Neural cell (in vitro differentiated cells): ENCODE measurements around the gene TPP1. TPM values are rescaled to one million over a fixed set of nuclear protein-coding genes. Genes with fewer than 3 reads are reported as not detected.

Experiments used
- H2AFZ ChIP-seq: fragments of 200-600, 300-800 bp; sonication (generic), shearing (Covaris generic); 2 replicates; pipeline ENCODE4 v1.6.0; 2014; ENCODE audit warnings: low read depth, mild to moderate bottlenecking, antibody characterized with exemption, low read length, moderate library complexity
- H3F3A ChIP-seq: fragments of 200-600 bp; shearing (Covaris generic); 2 replicates; pipeline ENCODE4 v1.6.1; 2016; ENCODE audit warnings: mild to moderate bottlenecking, moderate library complexity, mixed read lengths, antibody characterized with exemption, low read length; ENCODE audit not compliant: insufficient read depth, poor library complexity, severe bottlenecking
- H3K27ac ChIP-seq: fragments of 200-600, 300-800 bp; sonication (generic), shearing (Covaris generic); 2 replicates; pipeline ENCODE4 v1.5.1; 2014; ENCODE audit warnings: mild to moderate bottlenecking, low read length, moderate library complexity
- H3K27me3 ChIP-seq: fragments of 300-800, 200-600 bp; sonication (generic), shearing (Covaris generic); 2 replicates; pipeline ENCODE4 v1.6.0; 2014; ENCODE audit warnings: mild to moderate bottlenecking, low read depth, low read length, moderate library complexity; ENCODE audit not compliant: insufficient read depth
- H3K36me3 ChIP-seq: fragments of 300-800, 200-600 bp; sonication (generic), shearing (Covaris generic); 2 replicates; pipeline ENCODE4 v1.5.1; 2014; ENCODE audit warnings: mild to moderate bottlenecking, antibody characterized with exemption, low read length, moderate library complexity; ENCODE audit not compliant: insufficient read depth
- H3K4me2 ChIP-seq: fragments of 300-800, 200-600 bp; sonication (generic), shearing (Covaris generic); 2 replicates; pipeline ENCODE4 v1.6.0; 2014; ENCODE audit warnings: mild to moderate bottlenecking, low read length
- H3K4me3 ChIP-seq: fragments of 300-800, 200-600 bp; sonication (generic), shearing (Covaris generic); 2 replicates; pipeline ENCODE4 v1.5.1; 2014; ENCODE audit warnings: mild to moderate bottlenecking, low read length, moderate library complexity
- H3K79me2 ChIP-seq: fragments of 200-600 bp; shearing (Covaris generic); replicated peaks from 2 replicates; pipeline ENCODE4 v1.6.0; 2014; ENCODE audit warnings: mild to moderate bottlenecking, low read length, moderate library complexity; ENCODE audit not compliant: insufficient read depth
- H3K9ac ChIP-seq: fragments of 300-800, 200-600 bp; sonication (generic), shearing (Covaris generic); 2 replicates; pipeline ENCODE4 v1.6.1; 2016; ENCODE audit warnings: mild to moderate bottlenecking, low read length, mixed read lengths
- H3K9me2 ChIP-seq: fragments of 200-600 bp; shearing (Covaris generic); 2 replicates; pipeline ENCODE4 v1.6.1; 2016; ENCODE audit warnings: mild to moderate bottlenecking, low read length, mixed read lengths; ENCODE audit not compliant: insufficient read depth
- H3K9me3 ChIP-seq: fragments of 200-600, 300-800 bp; sonication (generic), shearing (Covaris generic); 2 replicates; pipeline ENCODE4 v1.6.1; 2016; ENCODE audit warnings: mild to moderate bottlenecking, mixed run types, low read length, moderate library complexity, mixed read lengths
- H4K20me1 ChIP-seq: fragments of 200-600 bp; shearing (Covaris generic); 2 replicates; pipeline ENCODE4 v1.6.1; 2016; ENCODE audit warnings: mild to moderate bottlenecking, mixed run types; ENCODE audit not compliant: insufficient read depth
- CTCF ChIP-seq: fragments of 450-650 bp; IDR thresholded peaks from 2 replicates; pipeline ENCODE4 v1.5.1; 2014; ENCODE audit warnings: antibody characterized with exemption, mild to moderate bottlenecking, moderate library complexity; ENCODE audit not compliant: poor library complexity, severe bottlenecking
- EP300 ChIP-seq: fragments of 450-650 bp; conservative IDR thresholded peaks from 2 replicates; pipeline ENCODE4 v1.6.1; 2014; ENCODE audit warnings: antibody characterized with exemption, mild to moderate bottlenecking, moderate library complexity; ENCODE audit not compliant: poor library complexity, severe bottlenecking
- EZH2 ChIP-seq: fragments of 200-600, 300-800 bp; shearing (Covaris generic), sonication (generic); IDR thresholded peaks from 2 replicates; pipeline ENCODE4 v1.6.1; 2014; ENCODE audit warnings: antibody characterized with exemption, low read length, borderline replicate concordance, mild to moderate bottlenecking; ENCODE audit not compliant: insufficient read depth, poor library complexity, severe bottlenecking
- MXI1 ChIP-seq: fragments of 450-650 bp; conservative IDR thresholded peaks from 2 replicates; pipeline ENCODE4 v1.6.1; 2014; ENCODE audit warnings: antibody characterized with exemption, mild to moderate bottlenecking; ENCODE audit not compliant: poor library complexity, severe bottlenecking
- POLR2AphosphoS5 ChIP-seq: IDR thresholded peaks from 2 replicates; pipeline ENCODE4 v1.6.1; 2012
- RAD21 ChIP-seq: fragments of 450-650 bp; conservative IDR thresholded peaks from 2 replicates; pipeline ENCODE4 v1.6.1; 2014; ENCODE audit warnings: antibody characterized with exemption, mild to moderate bottlenecking, moderate library complexity
- SMC3 ChIP-seq: fragments of 450-650 bp; conservative IDR thresholded peaks from 2 replicates; pipeline ENCODE4 v1.6.1; 2014; ENCODE audit warnings: antibody characterized with exemption, mild to moderate bottlenecking, moderate library complexity; ENCODE audit not compliant: poor library complexity
- TAF1 ChIP-seq: IDR thresholded peaks from 2 replicates; pipeline ENCODE4 v1.6.1; 2012; ENCODE audit warnings: low read depth
- polyA plus RNA-seq: library from polyadenylated mRNA; depleted of rRNA; stranded (reverse); fragments of >200 nt; gene quantifications from 2 replicates; pipeline ENCODE4 v1.2.3, GENCODE V29; 2014
- TF ChIP-seq, protein P1 (sequence below): IDR thresholded peaks from 2 replicates; pipeline ENCODE4 v1.6.1; 2012; ENCODE audit warnings: borderline replicate concordance

The TPP1 gene
- polyA plus RNA-seq, 1 donor from 2014 or later: 3.8 TPM

GRCh38 chr11:6606471-6607189 lies 12.6 kb downstream of the TPP1 start:
- Histone ChIP-seq H3K27me3 (no peaks in the 10 kb centered on the region), H3K27ac (no peak overlapping the region), H3K9ac (no peak overlapping the region), H3K9me3 (no peaks in the 10 kb centered on the region), H3K9me2 (no peaks in the 10 kb centered on the region), H3K4me2 (no peak overlapping the region), H2AFZ (no peak overlapping the region), H4K20me1 (no peaks in the 10 kb centered on the region), H3K79me2 (peaks cover 47% of the 10 kb centered on the region), H3F3A (peaks cover 5% of the 10 kb centered on the region), H3K36me3 (no peaks in the 10 kb centered on the region), H3K4me3 (peak overlapping the region; percentile 19)
- TF ChIP-seq CTCF (no peak), POLR2AphosphoS5 (no peak), MXI1 (no peak), RAD21 (no peak), EZH2 (no peak), EP300 (no peak), TAF1 (no peak), SMC3 (no peak)
- TF ChIP-seq, protein P1, sequence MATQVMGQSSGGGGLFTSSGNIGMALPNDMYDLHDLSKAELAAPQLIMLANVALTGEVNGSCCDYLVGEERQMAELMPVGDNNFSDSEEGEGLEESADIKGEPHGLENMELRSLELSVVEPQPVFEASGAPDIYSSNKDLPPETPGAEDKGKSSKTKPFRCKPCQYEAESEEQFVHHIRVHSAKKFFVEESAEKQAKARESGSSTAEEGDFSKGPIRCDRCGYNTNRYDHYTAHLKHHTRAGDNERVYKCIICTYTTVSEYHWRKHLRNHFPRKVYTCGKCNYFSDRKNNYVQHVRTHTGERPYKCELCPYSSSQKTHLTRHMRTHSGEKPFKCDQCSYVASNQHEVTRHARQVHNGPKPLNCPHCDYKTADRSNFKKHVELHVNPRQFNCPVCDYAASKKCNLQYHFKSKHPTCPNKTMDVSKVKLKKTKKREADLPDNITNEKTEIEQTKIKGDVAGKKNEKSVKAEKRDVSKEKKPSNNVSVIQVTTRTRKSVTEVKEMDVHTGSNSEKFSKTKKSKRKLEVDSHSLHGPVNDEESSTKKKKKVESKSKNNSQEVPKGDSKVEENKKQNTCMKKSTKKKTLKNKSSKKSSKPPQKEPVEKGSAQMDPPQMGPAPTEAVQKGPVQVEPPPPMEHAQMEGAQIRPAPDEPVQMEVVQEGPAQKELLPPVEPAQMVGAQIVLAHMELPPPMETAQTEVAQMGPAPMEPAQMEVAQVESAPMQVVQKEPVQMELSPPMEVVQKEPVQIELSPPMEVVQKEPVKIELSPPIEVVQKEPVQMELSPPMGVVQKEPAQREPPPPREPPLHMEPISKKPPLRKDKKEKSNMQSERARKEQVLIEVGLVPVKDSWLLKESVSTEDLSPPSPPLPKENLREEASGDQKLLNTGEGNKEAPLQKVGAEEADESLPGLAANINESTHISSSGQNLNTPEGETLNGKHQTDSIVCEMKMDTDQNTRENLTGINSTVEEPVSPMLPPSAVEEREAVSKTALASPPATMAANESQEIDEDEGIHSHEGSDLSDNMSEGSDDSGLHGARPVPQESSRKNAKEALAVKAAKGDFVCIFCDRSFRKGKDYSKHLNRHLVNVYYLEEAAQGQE: no peak

- TF ChIP-seq EP300 (no peak), EZH2 (no peak), POLR2AphosphoS5 (no peak), CTCF (no peak), TAF1 (no peak), MXI1 (no peak), SMC3 (no peak), RAD21 (no peak)
- TF ChIP-seq, protein P1: no peak
- Histone ChIP-seq H3K9me3 (no peaks in the 10 kb centered on the region), H3K4me2 (peak overlapping the region; percentile 90), H3K9ac (peak overlapping the region; percentile 72), H3F3A (peaks cover 5% of the 10 kb centered on the region), H4K20me1 (no peaks in the 10 kb centered on the region), H3K27ac (peak overlapping the region; percentile 69), H3K36me3 (no peaks in the 10 kb centered on the region), H3K27me3 (no peaks in the 10 kb centered on the region), H2AFZ (no peak overlapping the region), H3K4me3 (peak overlapping the region; percentile 86), H3K79me2 (peaks cover 39% of the 10 kb centered on the region), H3K9me2 (no peaks in the 10 kb centered on the region)
Observed at GRCh38 chr11:6604790-6605189, 14.4 kb downstream of the TPP1 start.
